Karpas-422 (cell line): ENCODE results near the gene S100A10. TPM values are rescaled to one million over a fixed set of nuclear protein-coding genes. Genes with fewer than 3 reads are reported as not detected.

Source experiments
- DNase-seq: peaks from one replicate; pipeline ENCODE4 v3.0.0-alpha.2; 2015
- H2AFZ ChIP-seq: fragments of 200-600 bp; sonication (generic); 2 replicates; pipeline ENCODE4 v1.6.1; 2014; ENCODE audit warnings: antibody characterized with exemption, low read length, mixed read lengths
- H3K27ac ChIP-seq: fragments of 200-600 bp; sonication (generic); 2 replicates; pipeline ENCODE4 v1.5.1; 2014; ENCODE audit warnings: mild to moderate bottlenecking, low read length, moderate library complexity
- H3K27me3 ChIP-seq: fragments of 200-600 bp; sonication (generic); 2 replicates; pipeline ENCODE4 v1.6.1; 2014; ENCODE audit warnings: low read length, mixed read lengths
- H3K36me3 ChIP-seq: fragments of 200-600 bp; sonication (generic); 2 replicates; pipeline ENCODE4 v1.6.1; 2014; ENCODE audit warnings: low read length, mixed read lengths; ENCODE audit not compliant: insufficient read depth
- H3K4me1 ChIP-seq: fragments of 200-600 bp; sonication (generic); 2 replicates; pipeline ENCODE4 v1.6.1; 2014; ENCODE audit warnings: mild to moderate bottlenecking, low read length, mixed read lengths
- H3K4me2 ChIP-seq: fragments of 200-600 bp; sonication (generic); 2 replicates; pipeline ENCODE4 v1.6.1; 2014; ENCODE audit warnings: low read length, low read depth, mild to moderate bottlenecking; ENCODE audit not compliant: poor library complexity, severe bottlenecking
- H3K4me3 ChIP-seq: fragments of 200-600 bp; sonication (generic); 2 replicates; pipeline ENCODE4 v1.5.1; 2014; ENCODE audit warnings: mild to moderate bottlenecking, antibody characterized with exemption, low read length, mixed read lengths
- H3K79me2 ChIP-seq: fragments of 200-600 bp; sonication (generic); 2 replicates; pipeline ENCODE4 v1.6.1; 2014; ENCODE audit warnings: mild to moderate bottlenecking, low read length, mixed read lengths
- H3K9ac ChIP-seq: fragments of 200-600 bp; sonication (generic); 2 replicates; pipeline ENCODE4 v1.6.0; 2014; ENCODE audit warnings: low read length
- H3K9me2 ChIP-seq: fragments of 200-600 bp; sonication (generic), shearing (Covaris generic); replicated peaks from 2 replicates; pipeline ENCODE4 v1.6.0; 2014; ENCODE audit warnings: mild to moderate bottlenecking, low read length, moderate library complexity; ENCODE audit not compliant: insufficient read depth
- H3K9me3 ChIP-seq: fragments of 300-700, 200-600 bp; sonication (generic); 2 replicates; pipeline ENCODE4 v1.6.1; 2014; ENCODE audit warnings: low read length, mixed read lengths
- H4K20me1 ChIP-seq: fragments of 200-600 bp; sonication (generic); 2 replicates; pipeline ENCODE4 v1.6.1; 2014; ENCODE audit warnings: mild to moderate bottlenecking, antibody characterized with exemption, low read length, low read depth; ENCODE audit not compliant: insufficient read depth
- total RNA-seq: library from RNA; depleted of rRNA; stranded (reverse); fragments of >200 nt; shearing (Covaris generic); gene quantifications from 2 replicates; pipeline ENCODE4 v1.2.3, GENCODE V29; 2014; ENCODE audit warnings: low replicate concordance

Gene S100A10
- total RNA-seq, 1 experiment from 2014 or later: 0.56 TPM

- Histone ChIP-seq H3K27ac (no peak overlapping the region), H3K4me2 (no peak overlapping the region), H3K9me3 (no peaks in the 10 kb centered on the region), H3K9me2 (no peaks in the 10 kb centered on the region), H3K4me1 (no peaks in the 10 kb centered on the region), H3K27me3 (no peaks in the 10 kb centered on the region), H4K20me1 (no peaks in the 10 kb centered on the region), H3K9ac (no peak overlapping the region), H3K4me3 (no peak overlapping the region), H3K36me3 (no peaks in the 10 kb centered on the region), H3K79me2 (no peaks in the 10 kb centered on the region), H2AFZ (no peak overlapping the region)
- no peak for DNase-seq
Observed at GRCh38 chr1:151960780-151961513, 32.7 kb downstream of the S100A10 start.

GRCh38 chr1:151958959-151959358, 34.7 kb downstream of the S100A10 start:
- DNase-seq: no peak
- Histone ChIP-seq H2AFZ (no peak overlapping the region), H3K27me3 (no peaks in the 10 kb centered on the region), H3K27ac (no peak overlapping the region), H3K9me3 (no peaks in the 10 kb centered on the region), H3K79me2 (no peaks in the 10 kb centered on the region), H3K36me3 (no peaks in the 10 kb centered on the region), H3K9me2 (no peaks in the 10 kb centered on the region), H3K9ac (no peak overlapping the region), H4K20me1 (no peaks in the 10 kb centered on the region), H3K4me3 (no peak overlapping the region), H3K4me1 (no peaks in the 10 kb centered on the region), H3K4me2 (no peak overlapping the region)

- no peaks in the 10 kb centered on the region for H3K9me3 ChIP-seq
- H4K20me1 ChIP-seq: no peaks in the 10 kb centered on the region
- no peak overlapping the region for H3K9ac ChIP-seq
- H3K79me2 ChIP-seq: no peaks in the 10 kb centered on the region
- no peak overlapping the region for H3K4me3 ChIP-seq
- no peak overlapping the region for H2AFZ ChIP-seq
- H3K4me1 ChIP-seq: peaks cover 7% of the 10 kb centered on the region; the same call in 1 of the 2 replicates
- no peak for DNase-seq
- no peaks in the 10 kb centered on the region for H3K27me3 ChIP-seq
- H3K4me2 ChIP-seq: no peak overlapping the region
- no peaks in the 10 kb centered on the region for H3K9me2 ChIP-seq
- H3K36me3 ChIP-seq: no peaks in the 10 kb centered on the region
- no peak overlapping the region for H3K27ac ChIP-seq
Observed at GRCh38 chr1:151956957-151957497, 36.6 kb downstream of the S100A10 start.

- no peaks in the 10 kb centered on the region for H3K27me3 ChIP-seq
Observed at GRCh38 chr1:151953409-151954094, 40.1 kb downstream of the S100A10 start.

GRCh38 chr1:151952811-151953210, 40.8 kb downstream of the S100A10 start:
- H2AFZ ChIP-seq: no peak overlapping the region
- H3K4me1 ChIP-seq: peaks cover 7% of the 10 kb centered on the region; the same call in 1 of the 2 replicates
- H3K79me2 ChIP-seq: no peaks in the 10 kb centered on the region
- H4K20me1 ChIP-seq: no peaks in the 10 kb centered on the region
- no peaks in the 10 kb centered on the region for H3K9me2 ChIP-seq
- H3K4me2 ChIP-seq: no peak overlapping the region
- no peak overlapping the region for H3K27ac ChIP-seq
- no peak for DNase-seq
- no peak overlapping the region for H3K4me3 ChIP-seq
- no peak overlapping the region for H3K9ac ChIP-seq
- no peaks in the 10 kb centered on the region for H3K36me3 ChIP-seq
- no peaks in the 10 kb centered on the region for H3K27me3 ChIP-seq
- H3K9me3 ChIP-seq: no peaks in the 10 kb centered on the region

More at GRCh38 chr1:151953409-151954094, 40.1 kb downstream of the S100A10 start:
- H3K4me3 ChIP-seq: no peak overlapping the region
- no peak overlapping the region for H3K4me2 ChIP-seq
- no peak overlapping the region for H3K9ac ChIP-seq
- no peaks in the 10 kb centered on the region for H4K20me1 ChIP-seq
- H3K4me1 ChIP-seq: peaks cover 7% of the 10 kb centered on the region; the same call in 1 of the 2 replicates
- no peaks in the 10 kb centered on the region for H3K36me3 ChIP-seq
- H3K9me2 ChIP-seq: no peaks in the 10 kb centered on the region
- H2AFZ ChIP-seq: no peak overlapping the region
- H3K9me3 ChIP-seq: no peaks in the 10 kb centered on the region
- H3K79me2 ChIP-seq: no peaks in the 10 kb centered on the region
- no peak overlapping the region for H3K27ac ChIP-seq
- no peak for DNase-seq

- H2AFZ ChIP-seq: 0 out of 2 replicates have a peak overlapping the region, but pooled peaks have one; percentile 43
- no peak overlapping the region for H3K4me3 ChIP-seq
Observed at GRCh38 chr1:151949371-151950193, 44.1 kb downstream of the S100A10 start.

GRCh38 chr1:151948506-151948905, 45.2 kb downstream of the S100A10 start:
- Histone ChIP-seq H3K4me2 (no peak overlapping the region), H3K9me2 (no peaks in the 10 kb centered on the region), H2AFZ (no peak overlapping the region), H3K79me2 (no peaks in the 10 kb centered on the region), H4K20me1 (no peaks in the 10 kb centered on the region), H3K27ac (no peak overlapping the region), H3K9me3 (no peaks in the 10 kb centered on the region), H3K4me1 (peaks cover 22% of the 10 kb centered on the region), H3K27me3 (no peaks in the 10 kb centered on the region), H3K36me3 (no peaks in the 10 kb centered on the region), H3K9ac (no peak overlapping the region), H3K4me3 (no peak overlapping the region)
- no peak for DNase-seq

More at GRCh38 chr1:151949371-151950193, 44.1 kb downstream of the S100A10 start:
- peaks cover 22% of the 10 kb centered on the region for H3K4me1 ChIP-seq
- no peaks in the 10 kb centered on the region for H3K27me3 ChIP-seq
- no peaks in the 10 kb centered on the region for H3K36me3 ChIP-seq
- no peak for DNase-seq
- no peaks in the 10 kb centered on the region for H4K20me1 ChIP-seq
- no peak overlapping the region for H3K9ac ChIP-seq
- no peak overlapping the region for H3K4me2 ChIP-seq
- H3K79me2 ChIP-seq: no peaks in the 10 kb centered on the region
- no peaks in the 10 kb centered on the region for H3K9me3 ChIP-seq
- H3K9me2 ChIP-seq: no peaks in the 10 kb centered on the region
- H3K27ac ChIP-seq: no peak overlapping the region
